T1000 (cell line): ENCODE results near the gene NTSR2.

Source experiments
- DNase-seq: peaks from one replicate; lab custom pipeline; 2025; ENCODE audit warnings: mixed read lengths; lab: John Stamatoyannopoulos, UW

NTSR2 gene

GRCh38 chr2:11628675-11629074 is 41.3 kb downstream of the NTSR2 start:
- no peak for DNase-seq

GRCh38 chr2:11625671-11626070 is 44.3 kb downstream of the NTSR2 start:
- no peak for DNase-seq

DNA sequence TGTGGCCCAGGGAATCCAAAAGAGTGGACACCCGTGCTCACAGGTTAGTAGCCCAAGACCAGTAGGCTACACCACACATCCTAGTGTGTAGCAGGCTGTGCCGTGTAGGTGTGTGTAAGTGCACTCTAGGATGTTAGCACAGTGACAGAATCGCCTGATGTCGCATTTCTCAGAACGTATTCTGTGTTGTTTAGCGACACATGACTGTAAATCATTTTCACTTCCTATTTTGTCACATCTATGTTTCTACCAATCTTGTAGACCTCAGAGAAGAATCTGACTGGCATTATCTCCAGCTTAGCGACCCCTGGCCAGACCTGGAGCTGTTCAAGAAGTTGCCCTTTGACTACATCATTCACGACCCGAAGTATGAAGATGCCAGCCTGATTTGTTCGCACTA is 45.1 kb downstream of the NTSR2 start:
- DNase-seq = no peak

DNA sequence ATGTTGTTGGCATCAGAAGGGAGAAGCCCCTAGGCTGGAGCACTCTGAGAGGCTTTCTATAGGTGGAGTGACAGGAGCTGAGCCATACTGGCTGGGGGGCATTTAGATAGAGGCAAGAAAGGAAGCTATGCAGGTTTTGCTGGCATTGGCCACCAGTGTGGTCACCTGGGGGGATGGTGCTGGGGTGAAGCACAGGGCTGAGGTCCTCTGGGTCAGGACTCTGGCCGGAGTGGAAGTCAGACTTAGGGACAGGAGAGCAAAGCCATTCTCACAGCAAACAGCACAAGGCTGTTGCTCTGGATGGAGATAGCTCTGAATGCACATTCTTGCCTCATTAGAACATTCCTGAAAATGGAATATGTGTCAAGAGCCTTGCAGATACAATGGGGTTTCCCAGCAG is 47.4 kb downstream of the NTSR2 start:
- no peak for DNase-seq

DNA sequence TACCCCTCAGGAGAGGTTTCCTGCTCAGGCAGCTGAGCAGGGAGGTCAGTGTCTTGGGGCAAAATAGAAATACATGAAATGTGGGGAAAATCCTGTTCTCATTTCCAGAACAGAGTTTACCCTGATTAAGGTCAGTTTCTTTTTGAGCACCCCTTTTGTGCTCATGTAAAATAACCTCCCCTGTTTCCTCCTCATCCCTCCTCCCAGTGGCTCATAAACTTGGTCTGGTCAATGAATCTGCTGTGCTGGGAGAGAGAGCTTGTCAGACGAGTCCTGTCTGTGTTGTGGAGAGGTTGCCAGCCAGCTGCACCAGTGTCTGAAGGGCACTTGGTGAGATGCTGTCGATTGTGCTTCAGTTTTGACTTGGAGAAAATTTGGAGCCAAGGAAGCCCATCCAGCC is 48.6 kb downstream of the NTSR2 start:
- no peak for DNase-seq

DNA sequence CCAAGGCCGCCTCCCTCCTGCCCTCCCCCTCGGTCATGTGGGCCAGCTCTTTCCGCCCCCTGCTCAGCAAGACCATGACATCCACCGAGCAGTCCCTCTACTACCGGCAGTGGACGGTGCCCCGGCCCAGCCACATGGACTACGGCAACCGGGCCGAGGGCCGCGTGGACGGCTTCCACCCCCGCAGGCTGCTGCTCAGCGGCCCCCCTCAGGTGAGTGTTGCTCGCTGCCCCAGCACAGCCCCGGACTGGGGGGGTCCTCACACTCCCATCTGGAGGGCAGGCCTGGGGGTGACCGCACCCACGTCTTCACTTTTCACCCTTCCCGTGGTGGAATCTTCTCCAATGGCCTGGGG is 51.3 kb downstream of the NTSR2 start:
- no peak for DNase-seq

DNA sequence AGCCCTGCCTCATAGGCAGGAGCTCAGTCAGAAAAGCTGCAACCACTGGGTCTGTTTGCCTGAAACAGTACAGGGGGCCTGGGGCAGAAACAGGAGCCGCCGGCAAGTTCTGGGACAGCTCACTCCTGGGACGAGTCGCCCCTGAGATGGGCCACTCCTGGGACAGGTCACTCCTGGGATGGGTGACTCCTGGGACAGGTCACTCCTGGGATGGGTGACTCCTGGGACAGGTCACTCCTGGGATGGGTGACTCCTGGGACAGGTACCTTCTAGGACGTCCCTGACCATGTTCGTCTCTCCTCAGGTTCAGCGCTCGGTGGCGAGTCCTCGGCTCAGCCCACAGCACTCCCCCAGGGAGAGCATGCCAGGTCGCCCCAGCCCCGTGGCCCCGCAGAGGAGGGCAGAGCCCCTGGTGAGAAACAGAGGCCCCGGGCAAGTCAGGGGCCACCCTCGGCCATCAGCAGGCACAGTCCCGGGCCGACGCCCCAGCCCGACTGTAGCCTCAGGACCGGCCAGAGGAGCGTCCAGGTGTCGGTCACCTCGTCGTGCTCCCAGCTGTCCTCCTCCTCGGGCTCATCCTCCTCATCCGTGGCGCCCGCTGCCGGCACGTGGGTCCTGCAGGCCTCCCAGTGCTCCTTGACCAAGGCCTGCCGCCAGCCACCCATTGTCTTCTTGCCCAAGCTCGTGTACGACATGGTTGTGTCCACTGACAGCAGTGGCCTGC is 51.8 kb downstream of the NTSR2 start:
- no peak for DNase-seq

DNA sequence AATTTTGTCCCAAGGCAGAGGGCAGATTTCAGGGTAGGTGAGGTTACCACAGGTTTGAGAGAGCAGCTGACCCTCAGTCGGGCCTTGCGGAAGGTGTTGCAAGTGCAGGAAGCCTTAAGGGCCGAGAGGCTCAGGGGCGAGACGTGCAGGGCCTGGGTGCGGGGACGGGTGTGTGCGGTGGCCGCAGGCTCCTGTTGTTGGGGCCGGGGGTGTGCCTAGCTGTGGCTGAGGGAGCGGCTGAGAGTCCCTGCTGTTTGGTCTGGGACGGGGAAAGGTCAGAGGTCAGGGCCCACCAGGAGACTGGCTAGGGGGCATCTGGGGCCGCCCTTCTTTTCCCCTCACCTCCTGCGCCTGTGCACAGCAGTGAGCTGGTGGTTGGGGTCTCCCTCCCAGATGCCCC is 52.5 kb downstream of the NTSR2 start:
- DNase-seq = no peak

DNA sequence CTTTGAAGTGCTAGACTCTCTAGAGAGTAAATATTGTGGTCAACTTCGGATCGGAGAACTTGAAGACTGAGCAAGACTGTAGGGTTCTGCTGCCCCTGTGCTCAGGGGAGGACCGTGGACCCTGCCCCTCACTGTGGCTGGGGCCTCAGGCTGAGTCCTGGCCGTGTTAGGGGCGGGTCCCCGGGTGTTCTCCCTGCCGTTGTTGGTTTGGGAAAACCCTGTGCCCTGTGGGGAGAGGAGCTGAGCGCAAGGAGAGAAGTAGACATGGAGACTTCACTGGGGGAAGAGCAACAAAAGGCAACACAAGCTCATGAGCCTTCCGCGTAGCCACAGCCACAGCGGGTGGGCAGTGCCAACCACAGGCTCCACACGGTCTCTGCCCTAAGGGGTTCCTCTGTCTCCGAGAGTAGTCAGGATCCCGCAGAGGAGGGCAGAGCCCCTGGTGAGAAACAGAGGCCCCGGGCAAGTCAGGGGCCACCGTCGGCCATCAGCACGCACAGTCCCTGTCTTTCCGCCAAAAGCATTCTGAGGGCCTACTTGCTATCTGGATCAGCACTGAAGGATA is 53.1 kb downstream of the NTSR2 start:
- DNase-seq = no peak

DNA sequence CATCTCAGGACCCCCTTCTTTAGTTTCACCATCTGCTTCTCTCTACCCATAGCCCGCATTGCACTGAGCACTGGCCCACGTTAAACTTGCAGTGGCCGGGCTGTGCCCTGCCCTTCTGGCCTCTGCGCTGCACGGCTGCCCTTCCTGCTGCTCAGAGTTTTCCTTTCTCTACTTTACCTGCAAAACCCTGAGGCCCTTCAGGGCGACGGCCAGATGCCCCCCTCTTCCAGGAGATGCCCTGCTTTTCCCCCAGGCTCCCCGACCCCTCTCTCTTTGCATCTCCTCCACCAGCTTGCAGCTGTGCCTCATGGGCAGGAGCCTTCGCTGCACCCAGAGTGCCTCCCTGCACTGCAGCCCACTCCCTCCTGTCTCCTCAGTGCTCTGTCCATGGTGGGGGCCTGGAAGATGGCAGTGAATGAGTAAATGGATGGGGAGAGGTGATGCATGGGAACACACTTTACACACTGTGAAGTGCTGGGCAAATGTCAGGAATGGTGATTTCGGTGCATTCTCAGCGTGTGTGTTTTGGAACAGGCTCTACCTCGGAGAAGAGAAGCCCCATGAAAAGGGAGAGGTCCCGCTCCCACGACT is 53.8 kb downstream of the NTSR2 start:
- no peak for DNase-seq

- DNase-seq = no peak
Observed at GRCh38 chr2:11615209-11615608, 54.8 kb downstream of the NTSR2 start.

- DNase-seq = no peak
Observed at GRCh38 chr2:11613297-11613696, 56.7 kb downstream of the NTSR2 start.

DNA sequence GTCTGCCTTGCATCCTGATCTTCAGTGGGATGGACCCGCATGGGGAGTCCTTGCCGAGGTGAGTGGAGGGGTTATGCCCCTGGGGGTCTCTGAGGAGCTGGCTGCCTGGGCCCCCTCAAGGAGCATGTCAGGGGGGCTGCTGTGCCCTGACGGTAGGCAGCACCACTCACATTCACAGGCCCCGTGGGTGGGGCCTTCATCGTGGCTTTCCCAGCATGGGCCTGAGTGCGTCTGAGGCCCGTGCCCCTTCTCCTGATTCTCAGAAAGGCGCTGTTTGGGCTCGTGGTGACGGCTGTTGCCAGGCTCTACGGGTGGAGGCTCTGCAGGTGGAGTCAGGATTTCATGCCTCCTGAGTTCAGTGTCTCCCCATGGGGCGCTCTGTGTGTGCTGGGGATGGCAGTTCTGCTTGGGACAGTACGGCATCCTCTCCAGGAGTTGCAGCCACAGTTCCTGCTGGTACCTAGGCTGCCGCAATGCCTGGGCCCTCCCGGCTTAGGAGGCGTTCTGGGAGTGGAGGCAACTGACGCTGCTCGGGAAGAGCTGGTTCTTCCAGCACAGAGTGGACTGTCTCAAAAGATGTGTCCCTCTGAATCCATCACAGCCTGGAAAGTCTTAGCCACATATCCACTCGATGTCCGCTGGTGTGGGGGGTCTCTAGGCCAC is 57.3 kb downstream of the NTSR2 start:
- DNase-seq = no peak

- DNase-seq = no peak
Observed at GRCh38 chr2:11611251-11611650, 58.7 kb downstream of the NTSR2 start.

DNA sequence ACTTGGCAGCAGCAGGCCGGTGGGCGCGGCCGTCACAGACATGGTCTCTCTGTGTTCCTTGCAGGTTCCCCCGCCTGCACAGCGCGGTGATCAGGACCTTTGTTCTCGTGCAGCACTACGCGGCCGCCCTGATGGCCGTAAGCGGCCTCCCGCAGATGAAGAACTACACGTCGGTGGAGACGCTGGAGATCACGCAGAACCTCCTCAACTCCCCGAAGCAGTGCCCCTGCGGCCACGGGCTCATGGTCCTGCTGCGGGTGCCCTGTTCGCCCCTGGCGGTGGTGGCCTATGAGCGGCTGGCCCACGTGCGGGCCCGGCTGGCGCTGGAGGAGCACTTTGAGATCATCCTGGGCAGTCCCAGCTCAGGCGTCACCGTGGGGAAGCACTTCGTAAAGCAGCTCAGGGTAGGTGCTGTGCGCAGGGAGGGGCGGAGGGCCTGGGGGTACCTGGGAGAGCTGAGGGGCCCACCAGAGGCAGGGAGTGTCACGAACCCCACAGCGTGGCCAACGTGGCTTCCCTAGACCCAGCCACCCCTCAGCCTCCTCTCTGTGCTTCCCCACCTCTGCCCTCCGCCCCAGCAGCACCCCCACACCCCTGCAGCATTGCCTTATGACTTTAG is 59.3 kb downstream of the NTSR2 start:
- DNase-seq = no peak
